LNCaP clone FGC (cell line): Measurements from ENCODE around the gene ENKUR.
"Not testable (repeated sequence)": the region's sequence is repeated elsewhere in the genome, so short reads cannot be mapped to it uniquely, and the experiment has no call there.

Experiments used
- DNase-seq: peaks from one replicate; pipeline ENCODE4 v3.0.0-alpha.2; 2011; ENCODE audit warnings: low read depth
- H3K4me3 ChIP-seq: 2 replicates; pipeline ENCODE4 v1.5.1; 2011; ENCODE audit warnings: mild to moderate bottlenecking, low read depth, low read length, control low read depth
- CTCF ChIP-seq: IDR thresholded peaks from 2 replicates; pipeline ENCODE4 v1.5.1; 2012; ENCODE audit warnings: mild to moderate bottlenecking; ENCODE audit not compliant: control insufficient read depth, insufficient read depth; ENCODE audit errors: extremely low read depth

Gene ENKUR

GRCh38 chr10:24981161-24981710 is 34.7 kb downstream of the ENKUR start:
- DNase-seq, result no peak
- no peak overlapping the region for H3K4me3 ChIP-seq
- TF ChIP-seq CTCF, result no peak

GRCh38 chr10:24979685-24980084 is 36.3 kb downstream of the ENKUR start:
- no peak overlapping the region for H3K4me3 ChIP-seq
- DNase-seq, result no peak
- no peak for TF ChIP-seq CTCF

- H3K4me3 ChIP-seq, result no peak overlapping the region
- no peak for TF ChIP-seq CTCF
- DNase-seq, result no peak
Observed at GRCh38 chr10:24974976-24975375, 41.0 kb downstream of the ENKUR start.

- no peak for TF ChIP-seq CTCF
- H3K4me3 ChIP-seq, result no peak overlapping the region
- DNase-seq, result no peak
Observed at GRCh38 chr10:24973163-24973562, 42.8 kb downstream of the ENKUR start.

GRCh38 chr10:24971374-24971773 is 44.6 kb downstream of the ENKUR start:
- DNase-seq, result no peak
- TF ChIP-seq CTCF, result no peak
- no peak overlapping the region for H3K4me3 ChIP-seq

GRCh38 chr10:24969841-24970281 is 46.1 kb downstream of the ENKUR start:
- TF ChIP-seq CTCF, result no peak
- DNase-seq, result no peak
- H3K4me3 ChIP-seq, result no peak overlapping the region

- not testable (repeated sequence) for DNase-seq, H3K4me3 ChIP-seq
Observed at GRCh38 chr10:24968951-24969350, 47.0 kb downstream of the ENKUR start.

GRCh38 chr10:24968349-24968748 is 47.6 kb downstream of the ENKUR start:
- no peak for DNase-seq
- H3K4me3 ChIP-seq, result no peak overlapping the region
- TF ChIP-seq CTCF, result no peak
